Non-pigmented ciliary epithelial cell (primary cell): Measurements from ENCODE around the gene UGT2B17.
"Not testable (repeated sequence)": the region's sequence is repeated elsewhere in the genome, so short reads cannot be mapped to it uniquely, and the experiment has no call there.

Experiments used
- DNase-seq: peaks from one replicate; pipeline ENCODE4 v3.0.0-alpha.2; 2010; ENCODE audit warnings: low read depth

Gene UGT2B17

DNA sequence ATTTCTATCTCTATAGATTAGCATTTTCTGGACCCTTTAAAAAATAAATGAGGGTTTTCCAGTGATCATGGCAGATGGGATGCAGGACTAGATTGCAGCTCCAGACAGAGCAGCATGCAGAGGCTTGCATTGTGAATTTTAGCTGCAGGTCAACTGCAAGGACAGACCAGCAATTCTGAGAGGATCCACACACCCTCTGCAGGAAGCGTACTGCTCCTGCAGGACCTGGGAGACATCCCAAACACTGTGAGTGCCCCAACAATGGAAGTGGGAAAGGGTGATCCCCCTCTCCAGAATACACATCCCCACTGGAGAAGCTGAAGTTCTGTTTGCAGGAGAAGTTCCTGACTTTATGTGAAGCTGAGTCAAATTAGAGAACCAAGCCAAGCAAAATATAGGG is 7.1 kb downstream of the UGT2B17 start:
- DNase-seq = not testable (repeated sequence)

DNA sequence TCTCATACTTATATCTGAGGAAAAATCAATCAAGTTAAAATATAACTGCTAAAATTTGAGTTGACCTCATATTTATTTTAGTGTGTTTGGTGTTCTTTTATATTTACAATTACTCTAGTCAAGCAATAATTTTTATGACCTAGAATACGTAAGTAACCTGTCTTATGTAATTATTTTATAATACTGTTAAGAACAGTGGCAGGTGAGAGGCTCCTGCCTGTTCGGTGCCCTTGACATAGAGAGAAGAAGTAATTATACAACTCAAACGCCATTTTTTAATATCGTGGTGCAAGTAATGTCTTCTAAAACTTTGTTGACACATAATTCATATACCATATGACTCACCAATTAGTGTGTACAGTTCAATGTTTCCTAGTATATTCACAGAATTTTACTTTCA is 7.6 kb downstream of the UGT2B17 start:
- DNase-seq = not testable (repeated sequence)

DNA sequence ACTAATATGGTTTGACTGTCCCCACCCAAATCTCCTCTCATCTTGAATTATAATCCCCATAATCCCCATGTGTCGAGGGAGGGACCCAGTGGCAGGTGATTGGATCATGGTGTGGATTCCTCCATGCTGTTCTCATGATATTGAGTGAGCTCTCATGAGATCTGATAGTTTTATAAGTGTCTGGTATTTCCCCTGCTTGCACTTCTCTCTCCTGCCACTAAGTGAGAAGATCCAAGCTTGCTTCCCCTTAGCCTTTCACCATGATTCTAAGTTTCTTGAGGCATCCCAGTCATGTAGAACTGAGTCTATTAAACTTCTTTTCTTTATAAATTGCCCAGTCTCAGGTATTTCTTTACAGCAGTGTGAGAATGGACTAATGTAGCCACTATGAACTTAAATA is 9.8 kb downstream of the UGT2B17 start:
- not testable (repeated sequence) for DNase-seq

DNA sequence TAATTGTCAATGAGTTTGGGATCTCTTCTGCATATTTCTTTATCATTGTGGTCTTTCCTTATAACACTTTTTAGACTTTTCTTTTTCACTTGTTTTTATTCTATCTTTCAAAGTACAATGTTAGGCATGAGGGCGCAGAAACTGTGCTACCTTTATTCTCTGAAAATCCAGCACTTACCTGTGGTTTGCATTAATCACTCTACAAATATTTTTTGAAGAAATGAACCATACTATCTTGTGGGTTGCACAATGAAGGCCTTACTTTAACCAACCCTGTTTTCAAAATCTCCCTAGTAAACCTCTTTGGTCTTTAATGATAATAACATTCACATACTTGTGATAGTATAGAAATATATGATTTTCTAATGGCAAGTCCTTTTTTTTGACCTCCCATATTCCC is 11.0 kb downstream of the UGT2B17 start:
- DNase-seq = not testable (repeated sequence)

DNA sequence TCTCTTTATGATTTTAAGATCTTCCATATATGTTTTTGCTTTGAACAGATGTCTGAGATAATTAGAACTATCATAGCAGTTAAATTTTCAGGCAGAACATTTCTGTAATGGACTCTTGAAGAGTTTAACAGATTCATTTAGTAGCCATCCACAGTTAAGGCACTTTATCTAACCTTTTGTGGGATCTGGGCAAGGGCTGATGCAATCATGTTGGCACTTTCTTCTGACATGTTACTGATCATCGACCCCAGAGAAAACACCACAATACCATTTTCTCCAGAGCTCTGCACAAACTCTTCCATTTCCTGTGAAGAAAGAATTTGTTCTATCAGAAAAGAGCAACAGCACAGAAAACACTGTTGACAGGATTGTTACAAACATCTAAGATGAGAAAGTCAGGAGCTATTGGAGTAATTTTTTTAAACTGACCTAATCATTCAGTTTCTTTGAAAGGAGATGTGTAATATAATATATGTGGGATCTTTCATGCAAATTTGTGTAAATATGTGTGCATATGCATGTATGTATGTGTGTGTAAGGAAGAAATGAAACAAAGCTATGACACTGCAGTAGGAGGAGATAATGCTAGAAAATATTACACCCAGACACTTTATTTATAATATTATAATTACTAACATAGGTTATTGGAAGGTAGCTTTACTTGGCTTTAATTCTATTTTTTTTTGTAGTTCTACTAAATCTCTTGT is 15.6 kb downstream of the UGT2B17 start:
- DNase-seq = not testable (repeated sequence)

DNA sequence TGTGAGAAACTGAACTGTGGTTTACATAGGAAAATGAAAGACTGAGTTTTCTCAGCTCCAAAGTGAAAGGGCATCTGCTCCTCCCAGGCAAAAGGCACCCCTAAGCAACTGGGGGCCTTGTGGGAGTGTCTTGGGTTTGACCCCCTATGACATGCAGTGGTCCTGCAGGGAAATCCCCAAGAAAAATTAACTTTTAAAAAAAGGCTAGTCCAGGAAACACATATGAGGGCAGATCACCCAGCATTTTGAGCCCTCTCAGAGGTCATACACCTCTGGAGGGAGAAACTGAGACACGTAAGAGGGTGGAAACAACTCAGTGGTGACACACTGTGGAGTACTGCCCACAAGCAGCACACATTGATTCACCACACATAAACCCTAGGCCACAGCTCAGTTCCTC is 22.3 kb downstream of the UGT2B17 start:
- not testable (repeated sequence) for DNase-seq

DNA sequence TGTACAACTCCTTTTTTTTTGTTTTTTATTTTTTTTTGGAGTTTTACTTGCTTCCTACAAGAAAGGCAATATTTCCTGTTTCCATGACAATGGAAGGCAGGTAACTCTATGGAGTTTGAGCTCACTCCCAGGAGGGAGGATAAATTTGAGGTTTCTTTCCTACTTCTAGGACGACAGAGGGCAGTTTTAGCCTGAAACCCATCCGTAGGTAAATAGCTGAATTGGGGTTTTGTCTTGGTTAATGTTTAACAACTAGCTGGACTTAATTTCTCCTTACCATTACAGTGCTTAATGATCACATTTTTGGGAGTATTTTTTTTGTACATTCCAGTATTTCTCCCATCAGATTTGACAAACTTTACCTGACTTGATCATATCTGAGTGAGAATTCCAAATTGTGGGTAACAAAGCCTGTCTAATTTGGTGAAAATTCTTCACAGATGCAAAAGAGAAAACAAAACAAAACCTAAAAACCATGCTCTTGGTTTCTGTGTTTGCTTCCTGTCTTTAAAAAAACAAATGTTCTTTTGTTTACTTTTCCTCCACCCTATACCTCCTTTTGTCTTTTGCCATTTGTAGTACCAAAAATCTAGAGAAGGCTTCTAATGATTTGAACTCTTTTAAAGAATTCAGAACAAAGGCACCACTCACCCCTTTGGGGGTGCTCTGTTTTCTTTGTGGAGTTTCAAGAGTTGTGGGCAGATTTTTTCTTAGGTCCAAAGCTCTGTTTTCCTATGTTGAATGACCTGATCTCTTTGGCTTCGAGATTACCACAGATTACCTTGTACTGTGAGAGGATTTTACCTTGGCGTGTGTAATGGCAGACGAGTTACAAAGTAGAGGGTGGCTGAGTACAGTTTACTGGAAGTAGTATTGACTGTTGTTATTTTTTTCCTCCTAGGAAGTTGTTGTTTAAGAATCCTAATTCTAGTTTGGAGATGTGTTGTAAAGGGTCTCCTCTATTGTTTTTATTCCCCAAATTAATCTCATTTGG is 23.0 kb downstream of the UGT2B17 start:
- not testable (repeated sequence) for DNase-seq

DNA sequence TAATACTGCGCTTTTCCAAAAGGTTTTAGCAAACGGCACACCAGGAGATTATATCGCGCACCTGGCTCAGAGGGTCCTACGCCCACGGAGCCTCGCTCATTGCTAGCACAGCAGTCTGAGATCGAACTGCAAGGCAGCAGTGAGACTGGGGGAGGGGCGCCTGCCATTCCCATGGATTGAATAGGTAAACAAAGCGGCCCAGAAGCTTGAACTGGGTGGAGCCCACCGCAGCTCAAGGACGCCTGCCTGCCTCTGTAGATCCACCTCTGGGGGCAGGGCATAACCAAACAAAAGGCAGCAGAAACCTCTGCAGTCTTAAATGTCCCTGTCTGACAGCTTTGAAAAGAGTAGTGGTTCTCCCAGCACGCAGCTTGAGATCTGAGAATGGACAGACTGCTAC is 33.4 kb downstream of the UGT2B17 start:
- DNase-seq = not testable (repeated sequence)

DNA sequence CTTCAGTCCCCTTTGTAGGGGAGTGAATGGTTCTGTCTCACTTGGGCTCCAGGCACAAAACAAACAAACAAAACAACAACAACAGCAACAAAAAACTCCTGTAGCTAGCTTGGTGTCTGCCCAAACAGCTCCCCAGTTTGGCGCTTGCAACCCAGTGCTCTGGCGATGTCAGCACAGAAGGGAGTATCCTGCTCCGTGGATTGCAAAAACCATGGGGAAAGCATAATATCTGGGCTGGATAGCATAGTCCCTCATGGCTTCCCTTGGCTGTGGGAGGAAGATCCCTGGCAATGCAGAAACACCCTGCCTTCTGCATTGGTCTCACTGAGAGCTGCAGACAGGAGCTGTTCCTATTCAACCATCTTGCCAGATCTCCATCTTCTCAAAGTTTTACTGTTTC is 39.7 kb downstream of the UGT2B17 start:
- DNase-seq = no peak

DNA sequence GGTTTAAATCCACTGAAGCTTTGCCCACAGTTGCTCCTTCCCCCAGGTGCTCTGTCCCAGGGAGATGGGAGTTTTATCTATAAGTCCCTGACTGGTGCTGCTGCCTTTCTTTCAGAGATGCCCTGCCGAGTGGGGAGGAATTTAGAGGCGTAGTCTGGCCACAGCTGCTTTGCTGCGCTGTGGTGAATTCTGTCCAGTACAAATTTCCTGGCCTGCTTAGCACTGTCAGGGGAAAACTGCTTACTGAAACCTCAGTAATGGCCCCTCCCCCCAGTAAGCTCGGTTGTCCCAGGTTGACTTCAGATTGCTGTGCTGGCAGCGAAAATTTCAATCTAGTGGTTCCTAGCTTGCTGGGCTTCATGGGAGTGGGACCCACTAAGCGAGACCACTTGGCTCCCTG is 40.1 kb downstream of the UGT2B17 start:
- DNase-seq = no peak

DNA sequence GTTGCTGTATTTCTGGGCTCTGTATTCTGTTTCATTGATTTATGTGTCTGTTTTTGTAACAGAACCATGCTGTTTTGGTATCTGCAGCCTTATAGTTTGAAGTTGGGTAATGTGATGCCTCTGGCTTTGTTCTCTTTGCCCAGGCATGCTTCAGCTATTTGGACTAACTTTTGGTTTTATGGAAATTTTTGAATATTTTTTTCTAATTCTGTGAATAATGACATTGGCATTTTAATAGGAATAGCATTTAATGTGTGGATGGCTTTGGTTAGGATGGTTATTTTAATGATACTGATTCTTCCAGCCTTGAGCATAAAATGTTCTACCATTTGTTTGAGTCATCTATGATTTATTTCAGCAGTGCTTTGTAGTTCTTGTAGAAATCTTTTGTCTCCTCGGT is 53.9 kb downstream of the UGT2B17 start:
- DNase-seq = not testable (repeated sequence)

DNA sequence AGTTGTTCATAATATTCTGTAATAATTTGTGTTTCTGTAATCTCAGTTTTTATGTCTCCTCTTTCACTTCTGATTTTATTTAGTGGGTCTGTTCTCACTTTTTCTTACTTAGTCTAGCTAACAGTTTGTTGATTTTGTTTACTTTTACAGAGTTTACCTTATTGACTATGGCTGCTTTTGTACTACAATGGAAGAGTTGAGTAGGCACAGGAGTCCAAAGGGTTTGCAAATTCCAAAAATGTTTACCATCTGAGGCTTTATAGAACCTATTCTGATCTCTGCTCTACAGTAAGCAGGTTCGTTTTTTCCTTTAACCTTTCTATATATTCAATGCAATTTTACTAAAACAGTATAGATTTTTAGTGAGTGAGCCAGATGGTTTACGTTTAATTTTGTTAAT is 55.1 kb downstream of the UGT2B17 start:
- no peak for DNase-seq

DNA sequence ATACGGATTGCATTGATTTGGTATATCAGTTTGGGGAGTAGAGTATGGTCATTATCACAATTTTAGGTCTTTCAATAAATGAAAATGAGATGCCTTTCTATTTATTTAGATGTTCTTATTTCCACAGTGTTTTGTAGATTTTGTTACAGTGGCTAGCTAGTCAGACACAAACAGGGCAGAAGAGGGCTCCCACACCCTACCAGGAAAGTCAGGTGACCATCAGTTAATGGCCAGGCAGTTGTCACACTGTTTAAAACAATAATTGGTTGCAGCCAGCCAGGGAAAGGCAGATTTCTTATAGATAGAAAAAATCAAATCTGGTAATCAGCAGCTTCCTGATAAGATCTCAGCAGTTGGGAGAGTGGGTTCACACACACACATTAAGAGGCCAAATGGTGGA is 57.2 kb downstream of the UGT2B17 start:
- no peak for DNase-seq

DNA sequence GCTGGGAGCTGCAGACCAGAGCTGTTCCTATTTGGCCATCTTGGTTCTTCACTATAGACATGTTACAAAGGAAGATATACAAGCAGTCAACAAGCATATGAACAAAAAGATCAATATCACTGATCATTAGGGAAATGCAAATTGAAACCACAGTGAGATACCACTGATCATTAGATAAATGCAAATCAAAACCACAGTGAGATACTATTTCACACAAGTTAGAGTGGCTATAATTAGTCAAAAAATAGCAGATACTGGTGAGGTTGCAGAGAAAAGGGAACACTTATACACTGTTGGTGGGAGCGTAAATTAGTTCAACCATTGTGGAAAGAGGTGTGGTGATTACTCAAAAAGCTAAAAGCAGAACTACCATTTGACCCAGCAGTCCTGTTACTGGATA is 70.7 kb downstream of the UGT2B17 start:
- not testable (repeated sequence) for DNase-seq

DNA sequence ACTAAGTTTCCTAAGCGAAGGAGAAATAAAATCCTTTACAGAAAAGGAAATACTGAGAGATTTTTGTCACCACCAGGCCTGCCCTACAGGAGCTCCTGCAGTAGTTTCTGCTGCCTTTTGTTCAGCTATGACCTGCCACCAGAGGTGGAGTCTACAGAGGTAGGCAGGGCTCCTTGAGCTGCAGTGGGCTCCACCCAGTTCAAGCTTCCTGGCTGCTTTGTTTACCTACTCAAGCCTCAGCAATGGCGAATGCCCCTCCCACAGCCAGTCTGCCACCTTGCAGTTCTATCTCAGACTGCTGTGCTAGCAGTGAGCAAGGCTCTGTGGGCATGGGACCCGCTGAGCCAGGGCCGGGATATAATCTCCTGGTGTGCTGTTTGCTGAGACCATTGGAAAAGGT is 71.3 kb downstream of the UGT2B17 start:
- not testable (repeated sequence) for DNase-seq

DNA sequence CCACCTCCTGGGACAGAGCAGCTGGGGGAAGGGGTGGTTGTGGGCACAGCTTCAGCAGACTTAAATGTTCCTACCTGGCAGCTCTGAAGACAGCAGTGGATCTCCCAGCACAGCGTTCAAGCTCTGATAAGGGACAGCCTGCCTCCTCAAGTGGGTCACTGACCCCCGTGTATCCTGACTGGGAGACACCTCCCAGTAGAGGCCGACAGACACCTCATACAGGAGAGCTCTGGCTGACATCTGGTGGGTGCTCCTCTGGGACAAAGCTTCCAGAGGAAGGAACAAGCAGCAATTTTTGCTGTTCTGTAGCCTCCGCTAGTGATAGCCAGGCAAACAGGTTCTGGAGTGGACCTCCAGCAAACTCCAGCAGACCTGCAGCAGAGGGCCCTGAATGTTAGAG is 72.7 kb downstream of the UGT2B17 start:
- DNase-seq = not testable (repeated sequence)

DNA sequence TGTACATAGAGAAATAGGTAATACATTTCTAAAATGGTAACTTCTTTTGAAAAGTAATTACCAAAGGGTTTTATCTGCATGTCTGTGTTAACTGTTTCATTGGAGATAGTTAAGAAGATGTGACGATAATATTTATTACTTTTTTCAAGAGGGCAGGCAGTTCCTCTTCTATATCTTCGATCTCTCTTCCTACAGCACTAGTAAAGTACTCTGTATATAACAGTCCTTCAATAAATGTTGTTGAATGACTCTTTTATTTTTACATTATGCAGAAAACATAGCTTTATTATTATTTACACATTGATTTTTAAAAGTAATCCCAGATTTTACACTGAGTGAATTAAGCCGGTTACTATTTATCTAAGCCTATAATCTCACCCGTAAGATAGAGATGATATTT is 77.1 kb downstream of the UGT2B17 start:
- no peak for DNase-seq

DNA sequence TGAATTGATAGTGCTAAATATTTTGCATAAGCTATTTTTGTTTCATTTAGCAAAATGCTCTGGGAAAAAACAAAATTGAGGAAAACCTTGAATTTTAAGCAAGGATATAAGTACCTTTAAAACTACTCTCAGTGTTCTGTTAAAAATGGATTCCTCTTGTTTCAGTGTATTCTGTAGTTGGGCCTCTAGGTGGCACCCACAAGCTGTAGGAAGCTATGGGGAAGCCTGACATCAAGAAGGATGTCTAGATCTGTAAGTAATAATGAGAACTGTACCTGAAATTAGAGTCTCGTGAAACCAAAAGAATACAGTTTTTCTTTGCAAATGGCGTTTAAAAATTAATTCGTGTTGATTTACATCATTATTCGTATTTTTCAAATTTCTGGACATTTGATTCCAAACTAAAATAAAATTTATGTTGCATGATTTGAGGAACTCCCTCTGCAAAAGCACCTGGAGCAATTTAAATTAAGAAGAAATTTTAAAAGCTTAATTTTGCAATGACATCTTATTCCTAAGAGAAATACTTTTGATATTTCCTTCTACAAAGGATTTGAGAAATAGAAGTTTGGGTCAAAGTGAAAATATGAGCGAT is 77.6 kb downstream of the UGT2B17 start:
- DNase-seq = peak; percentile 47

DNA sequence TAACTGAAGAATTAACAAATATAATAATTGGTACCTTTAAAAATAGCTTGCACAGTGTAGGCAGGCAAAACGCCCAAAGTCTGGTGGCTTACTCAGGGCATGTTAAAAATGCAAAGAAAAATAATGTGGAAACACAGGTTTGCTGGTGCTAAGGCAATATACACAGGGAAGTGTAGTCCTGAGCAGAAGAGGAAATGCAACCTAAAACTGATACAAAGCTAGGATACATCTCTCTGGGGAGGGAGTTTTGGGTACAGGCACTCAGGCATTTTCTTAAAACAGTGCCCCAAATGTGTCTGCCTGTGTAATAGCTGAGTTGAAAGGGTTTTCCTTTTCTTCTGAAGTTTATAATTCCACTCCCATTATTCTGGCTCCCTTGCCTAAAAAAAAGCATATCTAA is 81.4 kb downstream of the UGT2B17 start:
- DNase-seq = no peak

DNA sequence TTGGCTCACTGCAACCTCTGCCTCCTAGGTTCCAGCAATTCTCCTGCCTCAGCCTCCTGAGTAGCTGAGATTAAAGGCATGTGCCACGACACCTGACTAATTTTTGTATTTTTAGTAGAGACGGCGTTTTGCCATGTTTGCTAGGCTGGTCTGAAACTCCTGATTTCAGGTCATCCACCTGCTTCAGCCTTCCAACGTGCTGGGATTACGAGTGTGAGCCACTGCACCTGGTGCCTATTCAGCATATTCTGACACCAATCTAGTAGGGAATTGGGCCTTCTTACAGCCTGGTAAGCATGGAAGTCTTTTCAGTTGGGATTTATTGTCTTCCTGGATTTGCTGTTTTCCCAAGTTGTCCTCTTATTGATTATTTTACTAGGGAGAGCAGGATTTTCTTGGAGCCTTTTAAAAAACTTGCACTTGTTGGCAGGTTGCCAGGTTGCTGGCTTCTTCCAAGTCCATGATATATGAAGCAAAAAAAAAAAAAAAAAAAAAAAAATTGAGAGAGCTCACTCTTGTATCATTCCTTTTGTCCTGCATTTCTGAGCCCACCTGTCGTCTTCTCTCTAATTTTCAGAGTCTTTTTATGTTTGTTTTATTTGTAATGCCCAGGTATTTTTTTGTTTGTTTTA is 85.2 kb downstream of the UGT2B17 start:
- no peak for DNase-seq

DNA sequence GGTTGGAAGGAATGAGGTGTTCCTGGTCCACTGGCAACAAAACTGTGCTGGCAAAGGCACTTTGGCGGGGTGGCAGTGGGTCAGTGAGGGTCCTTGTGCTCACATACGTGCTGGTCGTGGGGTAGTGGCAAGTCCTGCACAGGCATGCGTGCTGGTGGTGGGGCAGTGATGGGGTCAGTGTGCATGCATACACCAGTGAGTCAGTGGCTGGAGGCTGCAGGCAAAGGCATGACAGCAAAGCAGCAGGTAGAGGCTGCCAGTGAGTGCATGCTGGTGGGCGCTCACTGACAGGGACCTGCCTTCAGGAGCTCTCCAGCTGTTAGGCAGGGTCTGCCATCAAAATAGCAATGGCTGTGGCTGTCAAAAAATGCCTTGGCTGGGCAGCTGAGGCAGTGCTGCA is 86.8 kb downstream of the UGT2B17 start:
- no peak for DNase-seq
